A172 (cell line): Measurements from ENCODE around the gene HPX. TPM values are rescaled to one million over a fixed set of nuclear protein-coding genes. Genes with fewer than 3 reads are reported as not detected.
A peak's percentile ranks its signal among the peaks of the same experiment; 100 is the strongest.

Source experiments
- DNase-seq: peaks from one replicate; pipeline ENCODE4 v3.0.0-alpha.2; 2015; ENCODE audit warnings: low spot score
- total RNA-seq: library from RNA; depleted of rRNA; stranded (reverse); fragments of >200 nt; shearing (Covaris generic); gene quantifications from 2 replicates; pipeline ENCODE4 v1.2.3, GENCODE V29; 2014; rRNA removed

HPX gene, protein sequence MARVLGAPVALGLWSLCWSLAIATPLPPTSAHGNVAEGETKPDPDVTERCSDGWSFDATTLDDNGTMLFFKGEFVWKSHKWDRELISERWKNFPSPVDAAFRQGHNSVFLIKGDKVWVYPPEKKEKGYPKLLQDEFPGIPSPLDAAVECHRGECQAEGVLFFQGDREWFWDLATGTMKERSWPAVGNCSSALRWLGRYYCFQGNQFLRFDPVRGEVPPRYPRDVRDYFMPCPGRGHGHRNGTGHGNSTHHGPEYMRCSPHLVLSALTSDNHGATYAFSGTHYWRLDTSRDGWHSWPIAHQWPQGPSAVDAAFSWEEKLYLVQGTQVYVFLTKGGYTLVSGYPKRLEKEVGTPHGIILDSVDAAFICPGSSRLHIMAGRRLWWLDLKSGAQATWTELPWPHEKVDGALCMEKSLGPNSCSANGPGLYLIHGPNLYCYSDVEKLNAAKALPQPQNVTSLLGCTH
- total RNA-seq, result 0.14 and 0.74 TPM in 2 replicates

DNA sequence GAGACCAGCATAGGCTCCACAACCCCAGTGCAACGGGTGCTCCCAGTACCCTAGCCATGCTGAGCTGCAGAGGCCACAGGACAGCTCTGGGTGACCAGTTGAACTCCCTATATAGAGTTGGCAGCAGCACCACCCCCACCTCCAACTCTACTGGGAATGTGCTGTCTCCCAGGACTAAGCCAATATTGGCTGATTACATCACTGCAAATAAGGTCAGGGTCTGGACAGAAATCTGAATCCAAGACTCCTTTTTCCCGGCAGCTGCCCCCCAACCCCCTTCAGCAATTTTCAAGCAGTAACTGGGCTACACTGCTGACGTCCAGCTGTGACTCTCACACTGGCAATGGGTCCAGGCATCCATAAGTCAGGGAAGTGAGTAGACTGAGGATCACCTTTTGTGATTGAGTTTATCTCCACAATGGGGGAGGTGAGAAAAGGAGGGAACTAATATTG is at the start of gene HPX:
Gene HPX, minus strand, starts transcription at position 82 of the 453 bp plus-strand sequence. Its CDS starts 24 bp downstream, at position 58.
- DNase-seq, result no peak

DNA sequence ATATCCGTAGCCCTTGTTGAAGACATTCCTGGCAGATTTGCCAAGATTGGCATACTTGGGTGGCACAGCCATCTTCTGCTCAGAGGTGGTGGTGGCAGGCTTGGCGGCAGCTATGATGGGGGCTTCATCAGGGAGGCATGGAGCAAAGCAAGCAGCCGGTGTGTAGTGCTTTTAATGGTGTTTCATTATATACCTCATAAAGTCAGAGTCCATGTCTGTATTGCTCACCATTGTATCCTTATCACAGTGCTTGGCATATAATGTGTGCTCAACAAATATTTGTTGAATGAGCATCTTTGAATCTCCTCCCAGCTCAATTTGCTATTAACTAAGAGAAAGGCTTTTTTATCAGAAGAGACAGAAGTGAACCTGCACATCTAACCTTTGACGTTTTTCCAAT is 48.5 kb upstream of the HPX start:
- no peak for DNase-seq

DNA sequence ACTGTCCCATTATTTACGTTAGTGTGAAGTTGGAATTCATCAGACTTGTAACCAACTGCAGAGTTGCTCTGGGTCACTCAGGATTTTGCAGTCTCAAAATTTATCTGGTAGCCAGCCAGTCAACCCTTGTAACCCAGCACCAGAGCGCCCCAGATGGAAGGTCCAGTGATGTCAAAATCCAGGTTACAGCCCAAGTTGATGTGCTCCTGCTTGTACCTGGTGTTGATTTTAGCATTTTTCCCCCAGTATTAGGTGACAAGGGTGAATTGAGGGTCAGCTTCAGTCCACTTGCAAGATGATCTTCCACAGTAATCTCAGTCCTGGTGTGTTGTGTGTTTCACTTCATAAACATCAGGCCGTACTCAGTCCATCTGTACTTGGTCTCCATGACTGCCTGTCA is 48.0 kb upstream of the HPX start:
- DNase-seq, result no peak

DNA sequence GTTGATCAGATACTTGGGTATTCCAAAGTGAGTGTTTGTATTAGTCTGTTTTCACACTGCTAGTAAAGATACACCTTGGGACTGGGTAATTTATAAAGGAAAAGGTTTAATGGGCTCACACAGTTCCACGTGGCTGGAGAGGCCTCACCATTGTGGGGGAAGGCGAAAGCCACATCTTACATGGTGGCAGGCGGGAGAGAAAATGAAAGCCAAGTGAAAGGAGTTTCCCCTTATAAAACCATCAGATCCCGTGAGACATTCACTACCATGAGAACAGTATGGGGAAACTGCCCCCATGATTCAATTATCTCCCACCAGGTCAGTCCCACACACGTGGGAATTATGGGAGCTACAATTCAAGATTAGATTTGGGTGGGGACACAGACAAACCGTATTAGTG is 47.6 kb upstream of the HPX start:
- DNase-seq, result no peak

DNA sequence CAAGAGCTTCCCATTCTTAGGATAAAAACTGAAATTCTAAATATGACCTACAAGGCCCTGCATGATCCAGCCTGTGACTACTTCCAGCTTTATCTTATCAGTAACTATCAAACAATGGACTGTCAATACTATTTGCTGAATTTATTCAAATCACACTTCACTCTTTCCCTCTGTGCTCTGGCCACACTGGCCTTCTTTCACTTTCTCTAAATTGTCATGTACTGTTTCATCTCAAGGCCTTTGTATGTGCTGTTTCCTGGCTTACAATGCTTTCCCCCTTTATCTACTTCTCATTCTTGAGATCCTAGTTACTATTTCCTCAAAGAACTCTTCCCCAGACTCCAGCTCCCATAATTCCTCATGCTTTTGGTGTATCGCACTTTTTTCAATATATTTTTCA is 46.2 kb upstream of the HPX start:
- no peak for DNase-seq

DNA sequence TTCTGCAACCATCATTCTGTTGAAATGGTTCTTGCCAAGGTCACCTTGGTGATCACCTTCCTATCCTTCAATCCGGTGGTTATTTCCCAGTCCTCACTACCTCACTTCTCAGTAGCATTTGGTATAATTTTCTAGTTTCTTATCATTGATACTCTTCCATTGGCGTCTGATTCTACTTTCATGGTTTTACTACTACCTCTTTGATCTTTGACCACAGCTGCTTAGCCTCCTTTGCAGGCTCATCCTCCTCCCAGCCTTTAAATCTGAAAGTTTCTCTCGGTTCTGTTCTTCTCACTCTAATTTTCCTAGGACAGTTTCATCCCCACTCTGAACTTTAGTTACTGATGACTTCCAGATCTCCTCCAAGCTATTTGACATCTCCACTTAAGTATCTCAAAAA is 45.5 kb upstream of the HPX start:
- no peak for DNase-seq

DNA sequence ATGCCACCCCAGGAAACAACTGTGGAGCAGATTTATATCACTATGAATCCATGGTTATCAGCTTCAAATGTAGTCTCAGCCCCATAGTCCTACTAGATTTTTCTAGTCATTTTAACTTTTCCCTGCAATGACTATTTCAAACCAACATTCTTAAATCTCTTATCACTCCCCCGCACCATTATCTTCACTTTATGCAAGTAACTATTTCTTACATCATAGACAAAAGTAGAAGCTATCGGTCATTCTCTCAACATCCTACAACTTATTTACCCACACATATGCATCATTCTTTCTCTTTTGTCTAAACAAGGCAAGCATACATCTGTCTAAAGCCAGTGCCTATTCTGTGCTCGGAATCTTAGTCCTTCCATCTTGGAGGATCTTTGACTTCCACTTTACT is 44.9 kb upstream of the HPX start:
- no peak for DNase-seq

DNA sequence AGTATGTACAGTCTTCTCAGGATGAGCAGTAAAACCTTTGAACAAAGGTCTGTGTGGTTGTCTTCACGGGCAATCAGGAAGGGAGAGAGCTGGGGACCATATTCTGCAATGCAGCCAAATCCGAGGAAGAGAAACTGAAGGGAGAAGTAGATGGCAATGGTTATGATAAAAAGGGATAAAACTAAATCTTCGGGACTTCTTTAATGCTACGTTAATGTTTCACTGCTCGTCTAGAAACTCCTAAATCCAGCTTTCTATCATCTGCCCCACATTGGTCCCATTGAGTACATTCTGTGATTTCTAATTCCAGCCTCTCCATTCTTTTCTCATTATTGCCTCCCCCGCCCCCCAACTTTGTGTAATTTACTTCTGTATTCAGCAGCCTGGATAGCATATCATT is 42.2 kb upstream of the HPX start:
- DNase-seq, result no peak

DNA sequence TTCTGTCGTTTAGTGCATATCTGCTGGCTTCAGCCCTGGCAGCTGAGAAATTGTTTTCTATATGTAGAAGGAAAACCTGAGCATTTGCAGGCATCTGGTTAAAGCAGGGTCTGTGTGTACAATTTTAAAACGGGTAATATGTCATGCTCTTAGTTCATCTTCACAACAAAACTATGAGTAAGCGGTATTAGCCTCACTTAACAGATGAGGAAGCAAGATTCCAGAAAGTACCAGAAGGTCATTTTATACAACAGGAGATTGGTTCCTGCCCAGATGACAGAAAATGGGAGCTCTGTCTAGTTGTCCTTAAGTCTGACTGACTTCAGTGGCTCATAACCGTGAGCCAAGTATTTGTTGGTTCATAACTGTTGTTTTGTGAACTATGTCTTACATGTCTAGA is 41.7 kb upstream of the HPX start:
- no peak for DNase-seq

DNA sequence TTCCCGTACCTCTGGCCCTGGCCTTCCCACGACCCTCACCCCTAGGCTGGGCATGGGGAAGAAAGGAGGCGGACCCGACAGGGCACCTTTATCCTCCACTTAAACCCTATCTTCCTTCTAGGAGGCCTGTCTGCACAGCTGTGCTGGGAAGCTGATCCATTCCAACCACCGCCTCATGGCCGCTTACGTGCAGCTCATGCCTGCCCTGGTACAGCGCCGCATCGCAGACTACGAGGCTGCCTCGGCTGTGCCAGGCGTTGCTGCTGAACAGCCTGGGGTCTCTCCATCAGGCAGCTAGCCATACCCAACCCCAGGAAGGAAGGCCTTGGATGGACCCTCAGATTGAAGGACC is 41.1 kb upstream of the HPX start:
- DNase-seq, result no peak

DNA sequence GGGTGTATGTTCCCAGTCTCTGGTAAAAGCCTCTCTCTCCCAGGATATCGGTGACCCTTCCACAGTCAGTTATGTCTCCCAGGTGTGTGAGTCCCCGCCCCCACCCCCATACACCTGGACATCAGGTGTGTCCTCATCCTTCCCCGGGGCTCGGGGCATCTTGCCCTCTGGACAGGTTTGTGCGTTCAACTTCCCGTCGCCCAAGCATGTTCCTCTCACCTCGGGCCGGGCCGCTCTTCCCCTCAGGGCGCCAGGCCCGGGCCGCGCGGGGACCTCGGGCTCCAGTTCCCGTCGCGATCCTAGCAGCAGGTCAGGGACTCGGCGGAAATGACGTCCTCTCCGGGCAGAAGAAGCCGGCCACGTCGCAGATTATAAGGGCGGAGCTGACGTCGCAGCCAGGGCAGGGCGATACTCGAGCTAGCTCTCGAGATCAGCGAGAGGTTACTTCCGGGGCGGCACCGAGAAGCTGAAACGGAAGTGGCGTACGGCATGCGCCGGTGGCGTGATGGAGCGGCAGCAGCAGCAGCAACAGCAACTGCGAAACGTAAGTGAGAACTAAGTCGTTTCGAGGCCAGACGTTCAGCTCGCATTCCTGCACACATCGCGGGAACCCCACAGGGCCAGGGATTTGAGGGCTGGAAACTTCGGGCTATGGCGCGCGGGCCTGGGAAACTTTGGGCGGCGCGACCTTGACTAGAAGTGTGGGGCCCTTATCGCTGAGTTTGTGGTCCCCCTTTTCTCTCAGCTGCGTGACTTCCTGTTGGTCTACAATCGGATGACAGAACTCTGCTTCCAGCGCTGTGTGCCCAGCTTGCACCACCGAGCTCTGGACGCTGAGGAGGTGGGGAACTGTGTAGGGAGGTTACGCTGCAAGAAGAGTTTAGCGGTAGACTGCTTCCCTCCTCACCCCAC is 40.5 kb upstream of the HPX start, which contains the start of the genes ARFIP2 and TIMM10B:
Gene ARFIP2, minus strand, starts transcription at position 320 of the 912 bp plus-strand sequence. CDS start 910 bp downstream, outside the sequence.
Gene TIMM10B, plus strand, starts transcription at position 490 of the 912 bp plus-strand sequence. Its CDS starts 16 bp downstream, at position 506.
- DNase-seq, result peak; percentile 98

DNA sequence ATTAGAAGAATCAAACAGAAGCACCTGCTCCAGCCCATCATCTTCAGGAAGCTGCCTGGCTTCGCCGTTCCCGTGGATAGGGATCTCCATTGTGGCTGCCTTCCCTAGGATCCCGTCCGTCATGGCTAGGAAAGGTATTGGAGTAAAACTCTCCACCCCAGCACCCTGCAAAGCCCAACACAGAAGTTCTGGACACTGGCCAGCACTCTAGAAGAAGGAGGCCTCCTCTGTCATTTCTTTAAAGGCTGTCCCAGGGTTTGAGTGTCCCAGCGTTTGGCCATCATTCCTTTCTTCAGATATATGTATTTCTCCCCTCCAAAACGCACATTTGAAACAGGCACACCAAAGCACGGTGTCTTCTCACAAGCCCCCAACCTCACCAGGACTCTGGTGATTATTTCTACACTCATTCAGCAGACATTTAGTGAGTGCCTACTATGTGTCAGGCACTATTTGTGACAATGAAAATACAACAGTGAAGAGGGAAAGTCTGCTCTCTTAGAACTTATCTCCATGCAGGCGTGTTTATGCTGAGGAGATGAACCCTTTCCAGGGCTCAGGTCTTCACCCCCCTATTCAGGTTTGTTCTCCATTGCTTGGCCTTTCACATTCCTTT is 39.6 kb upstream of the HPX start:
- DNase-seq, result no peak

DNA sequence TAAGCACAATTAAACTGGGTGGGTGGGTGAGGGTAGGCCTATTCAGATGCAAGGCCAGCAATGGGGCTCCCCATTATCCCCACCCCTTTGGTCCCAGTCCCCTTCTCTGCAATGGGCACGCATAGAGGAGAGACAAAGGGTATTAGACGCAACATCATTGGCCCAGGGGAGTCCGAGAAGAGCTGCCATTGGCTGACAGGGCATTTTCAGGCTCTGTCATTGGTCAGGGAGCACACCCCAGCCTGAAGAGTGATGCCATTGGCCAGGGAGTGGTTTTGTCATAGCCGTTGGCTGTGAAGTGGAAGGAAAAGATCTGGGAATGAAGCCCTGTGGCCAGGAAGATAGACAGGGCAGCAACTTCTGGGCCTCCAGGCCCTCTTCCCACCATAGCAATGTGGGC is 35.8 kb upstream of the HPX start:
- DNase-seq, result no peak

DNA sequence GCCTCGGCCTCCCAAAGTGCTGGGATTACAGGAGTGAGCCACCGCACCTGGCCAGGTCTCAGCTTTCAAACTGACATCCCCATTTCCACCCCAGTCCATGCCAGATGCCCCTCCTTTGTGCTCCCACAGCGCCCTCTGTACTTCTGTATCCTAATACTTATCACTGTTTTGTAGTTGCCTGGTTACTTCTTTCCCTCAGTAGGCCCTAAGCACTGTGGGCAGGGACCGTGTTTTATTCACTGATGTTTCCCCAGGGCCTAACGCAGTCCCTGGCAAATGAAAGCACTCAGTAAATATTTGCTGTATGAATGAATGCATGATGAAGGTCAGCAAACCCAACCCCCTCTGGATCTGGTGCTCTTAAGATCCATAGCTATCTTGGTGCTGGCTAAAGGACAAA is 35.1 kb upstream of the HPX start:
- DNase-seq, result no peak

DNA sequence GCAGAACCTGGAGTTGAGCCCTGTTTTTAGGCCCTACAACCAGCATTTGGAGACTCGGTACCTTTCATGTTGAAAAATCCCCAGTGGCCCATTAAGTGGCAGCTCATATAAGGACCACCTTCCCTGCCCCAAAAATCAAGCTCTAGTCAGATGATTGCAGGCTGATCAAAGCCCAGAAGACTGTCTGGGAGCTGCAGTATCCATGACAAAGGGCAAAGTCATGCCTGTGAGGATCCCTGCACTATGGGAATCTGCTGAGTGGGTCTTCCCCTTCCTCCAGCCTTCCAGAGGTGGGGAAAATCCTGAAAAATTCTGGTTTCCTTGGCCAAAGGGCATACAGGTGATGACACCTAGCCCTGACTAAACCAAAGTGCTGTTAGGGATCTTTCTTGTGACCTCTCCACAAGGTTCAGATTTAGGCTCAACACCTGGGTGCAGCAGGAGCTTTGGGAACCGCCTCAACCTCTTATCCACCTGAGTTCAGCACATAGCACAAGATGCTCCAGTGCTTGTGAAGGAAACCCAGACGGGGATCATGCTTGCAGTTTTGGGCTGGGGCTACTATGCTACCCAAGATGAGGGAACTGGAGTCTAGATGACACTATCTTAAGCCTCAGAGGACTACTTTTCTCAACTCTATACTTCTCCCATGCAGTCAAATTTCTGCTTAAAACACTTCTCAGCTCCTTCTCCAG is 34.2 kb upstream of the HPX start:
- DNase-seq, result no peak

DNA sequence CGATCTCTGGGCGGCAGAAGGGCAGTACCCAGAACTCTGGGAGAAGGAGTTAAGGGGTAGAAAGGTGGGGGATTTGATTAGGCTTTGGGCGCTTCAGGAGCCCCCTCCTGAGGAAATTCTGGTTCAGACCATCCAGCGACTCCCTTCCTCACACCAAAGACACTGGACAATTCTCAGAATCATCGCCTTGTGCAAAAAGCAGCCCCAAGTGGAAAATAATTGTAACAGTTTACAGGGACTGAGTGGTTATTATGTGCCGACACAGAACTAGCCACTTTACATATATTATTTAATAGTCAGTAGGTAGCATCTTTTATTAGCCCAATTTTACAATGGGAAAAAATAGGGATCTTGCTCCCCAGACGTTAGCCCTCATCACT is 33.6 kb upstream of the HPX start:
- DNase-seq, result no peak

DNA sequence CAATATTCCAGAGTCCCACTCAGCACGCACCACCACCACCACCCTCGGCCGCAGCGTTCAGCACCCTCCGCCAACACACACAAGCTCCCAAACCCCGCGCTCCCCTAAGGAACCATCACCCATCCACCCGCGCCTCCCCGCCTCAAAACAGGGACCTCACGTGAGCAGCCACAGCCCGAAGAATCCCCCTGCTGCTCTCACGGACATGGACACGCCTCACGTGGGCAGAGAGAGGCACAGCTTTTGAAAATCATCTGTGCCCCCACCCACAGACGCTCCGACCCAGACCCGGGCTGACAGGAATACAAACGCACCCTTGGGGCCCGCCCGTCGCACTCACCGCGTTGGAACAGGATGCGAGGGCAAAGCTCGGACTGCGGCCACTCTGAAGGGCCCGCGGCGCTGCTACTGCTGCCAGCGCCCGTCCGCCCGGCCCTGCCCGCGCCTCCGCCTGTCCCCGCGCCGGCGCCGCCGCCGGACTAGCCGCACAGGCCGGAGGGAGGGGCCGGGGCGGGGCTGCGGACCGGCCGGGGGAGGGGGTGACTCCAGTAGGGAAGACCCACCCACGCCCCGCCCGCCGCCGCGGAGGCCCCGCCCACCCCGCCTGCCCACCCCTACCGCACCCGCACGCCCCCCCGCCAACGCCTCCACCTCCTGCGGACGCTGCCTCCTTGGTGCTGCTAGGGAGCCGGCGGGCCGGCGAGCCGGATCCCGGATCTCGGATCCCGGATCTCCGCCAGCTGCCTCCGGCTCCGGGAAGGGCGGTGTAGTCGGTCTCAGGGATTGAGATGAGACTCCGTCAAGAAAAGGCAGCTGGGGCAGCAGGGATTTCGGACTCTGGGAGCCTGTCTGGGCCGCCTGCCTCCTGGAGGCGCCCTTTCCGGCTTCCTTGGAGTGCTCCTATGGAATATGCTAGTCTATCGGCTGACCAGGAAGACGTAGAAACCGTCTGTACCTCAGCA is 32.9 kb upstream of the HPX start, which contains the start of gene TRIM3:
Gene TRIM3, minus strand, starts transcription at position 491 of the 962 bp plus-strand sequence. CDS start 8,246 bp downstream, outside the sequence.
- DNase-seq, result peak; percentile 75

DNA sequence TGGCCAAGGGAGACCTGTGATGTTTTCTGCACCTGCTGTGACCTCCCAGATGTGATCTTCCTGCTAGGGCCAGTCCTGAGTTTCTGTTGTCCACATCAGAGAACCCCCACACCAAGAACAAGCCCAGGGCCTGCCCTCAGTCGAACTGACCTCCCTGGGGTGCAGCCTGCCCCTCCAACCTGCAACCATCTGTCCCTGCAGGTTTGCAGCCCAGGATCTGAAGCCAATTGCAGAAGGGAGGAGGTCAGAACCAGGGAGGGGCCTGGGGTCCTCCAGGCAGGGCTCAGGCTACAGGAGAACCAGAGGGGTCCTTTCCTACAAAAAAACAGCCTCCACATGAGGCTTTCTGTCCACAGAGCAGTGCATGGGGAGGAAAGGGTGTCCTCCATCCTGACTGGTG is 32.1 kb upstream of the HPX start:
- DNase-seq, result no peak

DNA sequence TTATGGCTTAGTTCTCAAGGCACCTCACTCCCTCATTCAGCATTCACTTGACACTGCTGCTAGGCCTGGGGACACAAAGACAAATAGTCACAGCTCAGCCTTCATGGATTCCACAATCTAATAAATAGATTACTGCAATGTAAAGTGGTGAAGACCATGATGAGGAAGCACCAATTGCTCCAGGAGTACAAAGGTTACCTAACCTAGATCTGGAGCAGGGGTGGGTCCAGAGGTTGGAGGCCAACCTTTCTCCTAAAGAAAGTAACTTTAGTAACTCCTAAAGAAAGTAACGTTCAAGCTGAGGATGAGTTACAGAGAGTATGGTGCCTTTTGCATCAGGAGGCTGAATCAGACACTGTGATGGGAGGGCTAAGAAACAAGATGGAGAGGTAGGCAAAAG is 28.8 kb upstream of the HPX start:
- DNase-seq, result no peak
